T-helper 1 cell treated with Interleukin-12 subunit alpha and Interleukin-12 subunit beta and Interleukin-4 antibody, amounts not matched to agents 30 μg/mL and 1 μg/mL, for 36 hours (primary cell): ENCODE measurements around the gene MOGAT3.

Experiments
- H3K27ac Mint-ChIP-seq: one replicate; pipeline ENCODE4 v1.8.0; 2021; ENCODE audit warnings: mild to moderate bottlenecking, mixed read lengths
- H3K27me3 Mint-ChIP-seq: one replicate; pipeline ENCODE4 v1.8.0; 2021; ENCODE audit warnings: low read depth, mixed read lengths
- H3K36me3 Mint-ChIP-seq: one replicate; pipeline ENCODE4 v1.8.0; 2021; ENCODE audit warnings: low read depth, mixed read lengths
- H3K4me1 Mint-ChIP-seq: one replicate; pipeline ENCODE4 v1.8.0; 2021; ENCODE audit warnings: low read depth, mixed read lengths
- H3K4me3 Mint-ChIP-seq: one replicate; pipeline ENCODE4 v1.8.0; 2021; ENCODE audit warnings: mild to moderate bottlenecking, moderate library complexity, mixed read lengths
- H3K9me3 Mint-ChIP-seq: one replicate; pipeline ENCODE4 v1.8.0; 2021; ENCODE audit warnings: mixed read lengths

MOGAT3 gene

GRCh38 chr7:101156866-101157589 lies 43.8 kb downstream of the MOGAT3 start:
- Mint-ChIP-seq H3K36me3 (peaks cover 19% of the 10 kb centered on the region), H3K4me3 (peak overlapping the region; percentile 34)

GRCh38 chr7:101156277-101156676 lies 44.6 kb downstream of the MOGAT3 start:
- H3K27me3 Mint-ChIP-seq, result peaks cover 4% of the 10 kb centered on the region
- H3K27ac Mint-ChIP-seq, result no peak overlapping the region
- no peaks in the 10 kb centered on the region for H3K9me3 Mint-ChIP-seq
- no peak overlapping the region for H3K4me3 Mint-ChIP-seq
- H3K4me1 Mint-ChIP-seq, result peaks cover 11% of the 10 kb centered on the region
- peaks cover 16% of the 10 kb centered on the region for H3K36me3 Mint-ChIP-seq

More at GRCh38 chr7:101156866-101157589, 43.8 kb downstream of the MOGAT3 start:
- H3K27me3 Mint-ChIP-seq, result peaks cover 4% of the 10 kb centered on the region
- H3K4me1 Mint-ChIP-seq, result peaks cover 11% of the 10 kb centered on the region
- no peak overlapping the region for H3K27ac Mint-ChIP-seq
- H3K9me3 Mint-ChIP-seq, result no peaks in the 10 kb centered on the region

- Mint-ChIP-seq H3K4me3 (peak overlapping the region; percentile 84), H3K4me1 (peaks cover 11% of the 10 kb centered on the region), H3K36me3 (peaks cover 15% of the 10 kb centered on the region), H3K27me3 (peaks cover 8% of the 10 kb centered on the region), H3K27ac (peak overlapping the region; percentile 59), H3K9me3 (no peaks in the 10 kb centered on the region)
Measured at GRCh38 chr7:101155303-101155702, 45.5 kb downstream of the MOGAT3 start.

- Mint-ChIP-seq H3K4me3 (peak overlapping the region; percentile 84), H3K36me3 (peaks cover 13% of the 10 kb centered on the region), H3K27ac (peak overlapping the region; percentile 59), H3K9me3 (no peaks in the 10 kb centered on the region), H3K4me1 (peaks cover 11% of the 10 kb centered on the region), H3K27me3 (peaks cover 10% of the 10 kb centered on the region)
Measured at GRCh38 chr7:101154693-101155102, 46.1 kb downstream of the MOGAT3 start.

GRCh38 chr7:101153969-101154692 lies 46.7 kb downstream of the MOGAT3 start, which contains the start of gene AP1S1:
Gene AP1S1 (plus strand): TSS chr7:101154476. CDS start chr7:101154515, 39 bp downstream.
- Mint-ChIP-seq H3K27me3 (peaks cover 15% of the 10 kb centered on the region), H3K36me3 (peaks cover 9% of the 10 kb centered on the region)

GRCh38 chr7:101151908-101152651 lies 48.8 kb downstream of the MOGAT3 start:
- peaks cover 5% of the 10 kb centered on the region for H3K36me3 Mint-ChIP-seq
- H3K9me3 Mint-ChIP-seq, result no peaks in the 10 kb centered on the region
- no peak overlapping the region for H3K27ac Mint-ChIP-seq
- H3K4me3 Mint-ChIP-seq, result no peak overlapping the region
- H3K27me3 Mint-ChIP-seq, result peaks cover 26% of the 10 kb centered on the region
- peaks cover 14% of the 10 kb centered on the region for H3K4me1 Mint-ChIP-seq

More at GRCh38 chr7:101153969-101154692, 46.7 kb downstream of the MOGAT3 start, which contains the start of gene AP1S1:
- Mint-ChIP-seq H3K27ac (peak within 1 kb of the TSS; percentile 73), H3K4me3 (peak within 1 kb of the TSS; percentile 84), H3K4me1 (peaks cover 11% of the 10 kb centered on the region), H3K9me3 (no peaks in the 10 kb centered on the region)
